H54 (cell line): Measurements from ENCODE around the gene KNG1.

Source experiments
- DNase-seq: peaks from one replicate; pipeline ENCODE4 v3.0.0; 2011; ENCODE audit warnings: low spot score, mixed read lengths; ENCODE audit not compliant: insufficient read length
- FAIRE-seq: peaks from 3 replicates; lab custom pipeline; 2011; peaks lifted over from hg19 to GRCh38; lab: Jason Lieb, UNC
- POLR2A ChIP-seq: IDR thresholded peaks from 2 replicates; pipeline ENCODE4 v1.6.1; 2011; ENCODE audit warnings: low read depth, mild to moderate bottlenecking, low read length

Gene KNG1

GRCh38 chr3:186742618-186743380, 25.6 kb downstream of the KNG1 start:
- no peak for TF ChIP-seq POLR2A
- FAIRE-seq (no peak), DNase-seq (no peak)

GRCh38 chr3:186743666-186744065, 26.5 kb downstream of the KNG1 start:
- DNase-seq, result no peak
- no peak for FAIRE-seq
- no peak for TF ChIP-seq POLR2A

- FAIRE-seq (no peak), DNase-seq (peak; percentile 26)
- peak; percentile 14; the same call in 1 of the 2 replicates for TF ChIP-seq POLR2A
Observed at GRCh38 chr3:186746008-186746407, 28.8 kb downstream of the KNG1 start.

GRCh38 chr3:186750316-186750715, 33.2 kb downstream of the KNG1 start:
- FAIRE-seq, result no peak
- no peak for TF ChIP-seq POLR2A

GRCh38 chr3:186751480-186751879, 34.3 kb downstream of the KNG1 start:
- DNase-seq, result no peak
- no peak for FAIRE-seq
- no peak for TF ChIP-seq POLR2A

More at GRCh38 chr3:186750316-186750715, 33.2 kb downstream of the KNG1 start:
- DNase-seq, result no peak

- FAIRE-seq, result no peak
- no peak for TF ChIP-seq POLR2A
- DNase-seq, result no peak
Observed at GRCh38 chr3:186754006-186754405, 36.8 kb downstream of the KNG1 start.

GRCh38 chr3:186754871-186755270, 37.7 kb downstream of the KNG1 start:
- FAIRE-seq (no peak), DNase-seq (no peak)
- TF ChIP-seq POLR2A, result no peak

- TF ChIP-seq POLR2A, result no peak
- FAIRE-seq (no peak), DNase-seq (no peak)
Observed at GRCh38 chr3:186757214-186757613, 40.1 kb downstream of the KNG1 start.

GRCh38 chr3:186757686-186758220, 40.6 kb downstream of the KNG1 start:
- no peak for DNase-seq
- no peak for TF ChIP-seq POLR2A
- FAIRE-seq, result no peak

- no peak for TF ChIP-seq POLR2A
- DNase-seq (no peak), FAIRE-seq (no peak)
Observed at GRCh38 chr3:186759231-186759930, 42.2 kb downstream of the KNG1 start.

- FAIRE-seq, result no peak
- no peak for TF ChIP-seq POLR2A
- no peak for DNase-seq
Observed at GRCh38 chr3:186760141-186760833, 43.1 kb downstream of the KNG1 start.

- FAIRE-seq (no peak), DNase-seq (no peak)
- TF ChIP-seq POLR2A, result no peak
Observed at GRCh38 chr3:186760897-186761447, 43.8 kb downstream of the KNG1 start.

GRCh38 chr3:186772281-186772694, 55.1 kb downstream of the KNG1 start:
- FAIRE-seq, result no peak
- no peak for TF ChIP-seq POLR2A
- DNase-seq, result no peak
